Choroid plexus epithelial cell (primary cell): ENCODE results near the gene DEPDC5.

Experiments used
- DNase-seq: peaks from one replicate; pipeline ENCODE4 v3.0.0-alpha.2; 2010; ENCODE audit warnings: low read depth
- H3K4me3 ChIP-seq: 2 replicates; pipeline ENCODE4 v1.5.1; 2011; ENCODE audit warnings: low read depth, mild to moderate bottlenecking, control low read depth, low read length, moderate library complexity
- TF ChIP-seq, protein P1 (sequence below): conservative IDR thresholded peaks from 2 replicates; pipeline ENCODE4 v1.5.1; 2011; ENCODE audit warnings: low read depth, mild to moderate bottlenecking, control low read depth, inconsistent platforms, low read length, moderate library complexity

The DEPDC5 gene

DNA sequence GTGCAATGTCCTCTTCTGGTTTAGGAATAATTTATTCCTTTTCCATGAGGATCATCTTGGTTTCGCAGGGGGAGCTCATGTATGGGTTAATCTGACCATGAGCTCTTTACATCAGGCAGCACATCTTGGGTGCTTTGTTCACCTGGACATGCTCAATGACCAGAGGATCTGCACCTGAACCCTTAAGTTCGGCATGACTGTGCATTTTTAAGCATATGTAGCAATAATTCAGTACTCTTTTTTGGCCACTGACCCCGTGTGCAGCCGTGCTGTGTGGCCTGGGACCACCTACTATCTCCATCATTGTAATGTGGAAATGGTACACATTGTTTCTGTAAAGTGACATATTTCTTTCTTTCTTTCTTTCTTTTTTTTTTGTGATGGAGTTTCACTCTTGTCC lies 62.9 kb downstream of the DEPDC5 start:
- DNase-seq, result no peak
- H3K4me3 ChIP-seq, result no peak overlapping the region
- TF ChIP-seq, protein P1, sequence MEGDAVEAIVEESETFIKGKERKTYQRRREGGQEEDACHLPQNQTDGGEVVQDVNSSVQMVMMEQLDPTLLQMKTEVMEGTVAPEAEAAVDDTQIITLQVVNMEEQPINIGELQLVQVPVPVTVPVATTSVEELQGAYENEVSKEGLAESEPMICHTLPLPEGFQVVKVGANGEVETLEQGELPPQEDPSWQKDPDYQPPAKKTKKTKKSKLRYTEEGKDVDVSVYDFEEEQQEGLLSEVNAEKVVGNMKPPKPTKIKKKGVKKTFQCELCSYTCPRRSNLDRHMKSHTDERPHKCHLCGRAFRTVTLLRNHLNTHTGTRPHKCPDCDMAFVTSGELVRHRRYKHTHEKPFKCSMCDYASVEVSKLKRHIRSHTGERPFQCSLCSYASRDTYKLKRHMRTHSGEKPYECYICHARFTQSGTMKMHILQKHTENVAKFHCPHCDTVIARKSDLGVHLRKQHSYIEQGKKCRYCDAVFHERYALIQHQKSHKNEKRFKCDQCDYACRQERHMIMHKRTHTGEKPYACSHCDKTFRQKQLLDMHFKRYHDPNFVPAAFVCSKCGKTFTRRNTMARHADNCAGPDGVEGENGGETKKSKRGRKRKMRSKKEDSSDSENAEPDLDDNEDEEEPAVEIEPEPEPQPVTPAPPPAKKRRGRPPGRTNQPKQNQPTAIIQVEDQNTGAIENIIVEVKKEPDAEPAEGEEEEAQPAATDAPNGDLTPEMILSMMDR, result no peak

DNA sequence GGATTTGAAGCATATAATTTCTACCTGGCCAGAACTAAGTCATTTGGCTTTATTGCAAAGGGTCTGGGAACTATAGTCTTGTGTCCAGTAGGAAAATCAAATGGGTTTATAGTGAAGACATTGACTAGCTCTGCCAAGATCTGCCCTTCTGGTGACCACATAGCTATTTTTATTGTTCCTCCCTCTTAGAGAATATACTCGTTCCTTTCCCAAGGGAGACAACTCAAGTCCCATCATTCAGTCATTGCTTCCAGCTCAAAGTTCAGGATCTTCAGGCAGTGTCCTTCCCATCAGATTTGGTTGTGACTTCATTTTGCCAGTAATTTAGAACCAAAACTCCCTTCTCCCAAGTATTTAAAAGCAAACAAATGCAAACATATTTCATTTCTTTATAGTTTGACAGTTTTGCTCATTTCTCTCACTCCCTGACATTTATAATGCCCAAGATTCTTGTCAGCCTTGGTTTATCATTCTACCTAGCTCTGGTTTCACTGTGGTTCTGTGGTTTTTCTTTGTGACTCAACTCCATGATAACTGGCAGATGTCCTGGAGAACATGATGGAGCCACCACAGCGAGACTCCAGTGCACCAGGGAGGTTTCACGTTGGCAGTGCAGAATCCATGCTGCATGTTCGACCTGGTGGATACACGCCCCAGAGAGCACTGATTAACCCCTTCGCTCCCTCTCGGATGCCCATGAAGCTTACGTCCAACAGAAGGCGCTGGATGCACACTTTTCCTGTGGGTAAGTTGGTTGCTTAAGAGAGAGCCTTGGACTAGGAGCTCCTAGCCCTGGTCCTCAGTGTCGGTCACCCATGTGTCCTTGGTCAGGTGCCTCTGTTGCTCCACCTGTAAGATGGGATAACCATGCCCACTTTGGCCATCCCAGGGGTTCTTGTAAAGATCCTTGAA lies 64.9 kb downstream of the DEPDC5 start:
- peak; percentile 29 for DNase-seq
- TF ChIP-seq, protein P1, result peak; percentile 26

GRCh38 chr22:31820655-31821054 lies 66.8 kb downstream of the DEPDC5 start:
- H3K4me3 ChIP-seq, result no peak overlapping the region
- TF ChIP-seq, protein P1, result no peak
- no peak for DNase-seq

More for the DNA sequence above, 64.9 kb downstream of the DEPDC5 start:
- H3K4me3 ChIP-seq, result no peak overlapping the region

- TF ChIP-seq, protein P1, result no peak
- H3K4me3 ChIP-seq, result no peak overlapping the region
- no peak for DNase-seq
These were observed 67.8 kb downstream of the DEPDC5 start for GRCh38 chr22:31821572-31821971.

DNA sequence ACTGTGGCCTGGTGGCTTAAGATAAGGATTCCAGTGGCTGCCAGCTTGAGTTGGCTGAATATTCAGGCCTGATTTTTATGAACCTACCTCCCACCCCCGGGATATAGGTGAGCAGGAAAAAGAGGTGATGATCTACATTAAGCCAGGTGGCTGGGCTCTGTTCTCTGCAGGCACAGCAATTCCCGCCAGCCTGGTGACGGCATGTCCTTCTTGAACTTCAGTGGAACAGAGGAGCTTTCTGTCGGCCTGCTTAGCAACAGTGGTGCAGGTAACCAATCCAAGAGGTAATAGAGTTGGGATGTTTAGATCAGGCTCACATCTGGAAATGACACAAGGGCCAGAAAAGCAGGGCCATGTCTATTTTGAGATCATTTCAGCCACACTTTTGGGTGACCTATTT lies 68.7 kb downstream of the DEPDC5 start:
- no peak for DNase-seq
- H3K4me3 ChIP-seq, result no peak overlapping the region
- TF ChIP-seq, protein P1, result no peak

DNA sequence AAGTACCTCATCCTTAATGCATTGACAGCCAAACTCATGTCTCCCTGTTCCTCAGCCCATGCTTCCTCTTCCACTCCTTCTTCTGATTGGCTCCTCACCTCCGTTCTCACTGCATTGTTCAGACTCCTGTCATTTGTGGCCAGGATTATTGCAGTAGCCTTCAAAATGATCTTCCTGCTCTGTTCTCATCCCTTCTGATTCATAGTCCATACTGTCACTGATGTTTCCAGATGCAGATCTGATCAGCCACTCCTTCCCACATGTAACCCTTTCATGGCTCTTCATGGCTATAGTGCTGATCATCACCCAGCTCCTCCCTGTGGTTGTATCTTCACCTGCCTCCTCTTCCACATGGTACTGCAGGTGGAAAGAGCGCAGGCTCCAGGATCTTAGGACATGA lies 71.7 kb downstream of the DEPDC5 start:
- H3K4me3 ChIP-seq, result no peak overlapping the region
- no peak for DNase-seq
- TF ChIP-seq, protein P1, result no peak

DNA sequence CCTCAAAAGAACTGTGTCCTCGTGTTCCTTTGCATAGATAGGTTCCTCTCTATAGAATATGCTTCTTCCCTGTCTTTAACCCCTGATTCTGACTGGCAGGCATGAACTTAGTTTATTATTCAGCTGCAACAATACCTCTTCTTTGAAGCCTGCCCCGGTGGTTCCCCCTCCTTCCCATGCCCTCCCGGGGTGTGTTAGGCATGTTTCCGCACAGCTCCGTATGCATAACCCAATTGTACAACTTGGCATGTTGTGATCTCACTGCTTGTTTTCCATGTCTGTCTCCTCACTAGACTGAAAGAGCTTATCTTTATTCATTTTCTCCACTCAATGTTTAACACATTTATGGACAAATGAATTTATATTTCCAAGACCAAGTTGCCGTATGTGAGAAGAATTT lies 72.6 kb downstream of the DEPDC5 start:
- TF ChIP-seq, protein P1, result no peak
- DNase-seq, result peak; percentile 23
- no peak overlapping the region for H3K4me3 ChIP-seq
